NCI-H1694 (cell line): Measurements from ENCODE around the gene ELOA.
"Not testable (repeated sequence)": the region's sequence is repeated elsewhere in the genome, so short reads cannot be mapped to it uniquely, and the experiment has no call there.

ENCODE experiments used
- DNase-seq: peaks from one replicate; lab custom pipeline; 2025; lab: John Stamatoyannopoulos, UW

ELOA gene

GRCh38 chr1:23736437-23737134, 6.7 kb upstream of the ELOA start:
- no peak for DNase-seq

- DNase-seq = no peak
Observed at GRCh38 chr1:23741609-23742008, 1.7 kb upstream of the ELOA start.

- DNase-seq = peak; percentile 5
Observed at GRCh38 chr1:23742670-23743286, 493 bp upstream of the ELOA start.

GRCh38 chr1:23745515-23745914, 2.2 kb downstream of the ELOA start:
- peak; percentile 14 for DNase-seq

- no peak for DNase-seq
Observed at GRCh38 chr1:23748016-23748415, 4.7 kb downstream of the ELOA start.

GRCh38 chr1:23751050-23751814, 8.0 kb downstream of the ELOA start:
- peak; percentile 33 for DNase-seq

- DNase-seq = no peak
Observed at GRCh38 chr1:23751815-23752200, 8.5 kb downstream of the ELOA start.

- DNase-seq = no peak
Observed at GRCh38 chr1:23752909-23753308, 9.6 kb downstream of the ELOA start.

- DNase-seq = no peak
Observed at GRCh38 chr1:23756676-23757075, 13.4 kb downstream of the ELOA start.

- DNase-seq = no peak
Observed at GRCh38 chr1:23757812-23758211, 14.5 kb downstream of the ELOA start.

- no peak for DNase-seq
Observed at GRCh38 chr1:23759277-23759676, 16.0 kb downstream of the ELOA start.

GRCh38 chr1:23763041-23763577, 19.8 kb downstream of the ELOA start:
- DNase-seq = no peak

GRCh38 chr1:23768733-23769132, 25.5 kb downstream of the ELOA start:
- no peak for DNase-seq

- peak; percentile 78 for DNase-seq
Observed at GRCh38 chr1:23772049-23772853, 29.0 kb downstream of the ELOA start.

- DNase-seq = no peak
Observed at GRCh38 chr1:23772854-23773242, 29.6 kb downstream of the ELOA start.

- DNase-seq = no peak
Observed at GRCh38 chr1:23774174-23774880, 31.1 kb downstream of the ELOA start.

GRCh38 chr1:23776217-23776616, 32.9 kb downstream of the ELOA start:
- DNase-seq = no peak

GRCh38 chr1:23777979-23778814, 34.9 kb downstream of the ELOA start, which contains the start of gene PITHD1:
Gene PITHD1, plus strand, starts transcription at chr1:23778418. Its CDS starts 98 bp downstream, at chr1:23778516.
- DNase-seq = peak; percentile 42

- DNase-seq = no peak
Observed at GRCh38 chr1:23779826-23780371, 36.6 kb downstream of the ELOA start.

- DNase-seq = not testable (repeated sequence)
Observed at GRCh38 chr1:23783141-23783540, 39.9 kb downstream of the ELOA start.
